SIG-M5 (cell line): ENCODE data around the gene MRPL48.

Source experiments
- DNase-seq: peaks from one replicate; lab custom pipeline; 2025; lab: John Stamatoyannopoulos, UW

MRPL48 gene

DNA sequence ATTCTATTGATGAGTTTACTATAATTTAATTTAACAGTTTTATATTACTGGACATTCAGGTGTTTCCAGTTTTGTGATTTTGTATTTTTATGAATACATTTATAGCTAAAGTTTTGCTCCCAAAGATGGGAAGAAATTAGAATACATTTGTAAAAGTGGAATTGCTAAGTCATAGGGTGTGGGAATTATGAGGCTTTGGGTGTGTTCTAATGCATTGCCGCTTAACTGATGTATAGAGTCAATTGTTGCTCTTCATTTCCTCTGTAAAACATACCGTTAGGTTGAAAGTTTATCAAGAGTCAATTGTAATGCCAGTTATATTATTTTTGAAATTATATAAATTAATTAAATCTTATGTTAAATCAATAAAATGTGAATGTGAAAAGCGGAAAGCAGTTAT is 105.4 kb downstream of the MRPL48 start:
- DNase-seq = no peak

- DNase-seq = no peak
Observed at GRCh38 chr11:73894725-73895335, 107.2 kb downstream of the MRPL48 start.

GRCh38 chr11:73902303-73902702 is 114.6 kb downstream of the MRPL48 start:
- DNase-seq = no peak

DNA sequence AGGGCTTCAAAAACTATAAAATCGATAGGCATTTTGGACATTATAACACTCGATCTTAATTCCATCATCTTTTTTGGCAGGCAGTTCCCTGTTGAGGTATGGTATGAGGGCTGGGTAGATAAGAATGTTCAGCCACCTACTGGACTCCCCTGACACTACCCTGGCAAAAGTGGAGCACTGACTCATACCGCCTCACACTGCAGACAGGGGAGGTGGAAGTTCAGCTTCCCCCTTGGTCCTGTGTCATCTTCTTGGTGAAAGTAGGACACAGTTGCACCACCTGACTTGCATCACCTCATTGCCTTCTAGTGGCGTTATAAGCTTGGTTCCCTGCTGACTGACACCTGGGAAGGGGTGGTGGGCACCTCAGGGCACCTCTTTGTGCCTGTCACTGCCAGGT is 119.5 kb downstream of the MRPL48 start:
- DNase-seq = no peak

DNA sequence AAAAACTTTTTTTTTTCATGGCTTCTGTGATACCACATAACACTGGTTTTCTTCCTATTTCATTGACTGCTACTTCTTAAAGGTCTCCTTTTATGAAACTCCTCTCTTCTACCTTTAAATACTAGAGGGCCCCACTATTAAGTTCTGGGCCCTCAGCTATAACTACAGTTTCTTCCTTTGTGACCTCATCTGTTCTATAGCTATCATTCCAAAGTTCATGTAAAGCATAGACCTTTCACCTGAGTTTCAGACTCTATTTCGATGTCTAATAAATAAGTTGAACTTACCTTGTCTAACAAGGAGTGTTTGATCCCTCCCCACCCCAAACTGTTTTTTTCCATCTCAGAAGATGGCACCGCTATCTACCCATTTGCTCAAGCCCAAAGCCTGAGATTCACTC is 124.4 kb downstream of the MRPL48 start:
- DNase-seq = no peak

DNA sequence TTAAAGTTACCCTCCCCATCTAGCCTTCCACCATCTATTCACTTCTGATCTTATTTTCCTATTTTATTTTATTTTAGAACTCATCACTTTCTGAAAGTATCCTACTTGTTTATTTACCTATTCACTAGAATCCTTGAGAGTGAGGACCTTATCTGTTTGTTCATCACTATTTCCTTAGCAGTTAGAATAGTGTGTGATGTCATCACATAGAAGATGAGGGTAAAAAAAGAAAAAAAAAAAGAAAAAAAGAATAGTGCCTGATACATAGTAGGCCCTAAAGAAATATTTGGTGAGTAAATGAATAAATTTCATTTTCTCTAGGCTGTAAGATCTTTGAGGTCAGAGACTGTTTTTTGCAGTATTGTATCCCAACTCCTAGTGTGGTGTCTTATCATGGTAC is 125.8 kb downstream of the MRPL48 start:
- DNase-seq = no peak

GRCh38 chr11:73914284-73914683 is 126.6 kb downstream of the MRPL48 start:
- no peak for DNase-seq
